Karpas-422 (cell line): Measurements from ENCODE around the gene NRP2. TPM values are rescaled to one million over a fixed set of nuclear protein-coding genes. Genes with fewer than 3 reads are reported as not detected.
A peak's percentile ranks its signal among the peaks of the same experiment; 100 is the strongest.

Source experiments
- DNase-seq: peaks from one replicate; pipeline ENCODE4 v3.0.0-alpha.2; 2015
- H2AFZ ChIP-seq: fragments of 200-600 bp; sonication (generic); 2 replicates; pipeline ENCODE4 v1.6.1; 2014; ENCODE audit warnings: antibody characterized with exemption, low read length, mixed read lengths
- H3K27ac ChIP-seq: fragments of 200-600 bp; sonication (generic); 2 replicates; pipeline ENCODE4 v1.5.1; 2014; ENCODE audit warnings: mild to moderate bottlenecking, low read length, moderate library complexity
- H3K27me3 ChIP-seq: fragments of 200-600 bp; sonication (generic); 2 replicates; pipeline ENCODE4 v1.6.1; 2014; ENCODE audit warnings: low read length, mixed read lengths
- H3K36me3 ChIP-seq: fragments of 200-600 bp; sonication (generic); 2 replicates; pipeline ENCODE4 v1.6.1; 2014; ENCODE audit warnings: low read length, mixed read lengths; ENCODE audit not compliant: insufficient read depth
- H3K4me1 ChIP-seq: fragments of 200-600 bp; sonication (generic); 2 replicates; pipeline ENCODE4 v1.6.1; 2014; ENCODE audit warnings: mild to moderate bottlenecking, low read length, mixed read lengths
- H3K4me2 ChIP-seq: fragments of 200-600 bp; sonication (generic); 2 replicates; pipeline ENCODE4 v1.6.1; 2014; ENCODE audit warnings: low read length, low read depth, mild to moderate bottlenecking; ENCODE audit not compliant: poor library complexity, severe bottlenecking
- H3K4me3 ChIP-seq: fragments of 200-600 bp; sonication (generic); 2 replicates; pipeline ENCODE4 v1.5.1; 2014; ENCODE audit warnings: mild to moderate bottlenecking, antibody characterized with exemption, low read length, mixed read lengths
- H3K79me2 ChIP-seq: fragments of 200-600 bp; sonication (generic); 2 replicates; pipeline ENCODE4 v1.6.1; 2014; ENCODE audit warnings: mild to moderate bottlenecking, low read length, mixed read lengths
- H3K9ac ChIP-seq: fragments of 200-600 bp; sonication (generic); 2 replicates; pipeline ENCODE4 v1.6.0; 2014; ENCODE audit warnings: low read length
- H3K9me2 ChIP-seq: fragments of 200-600 bp; sonication (generic), shearing (Covaris generic); replicated peaks from 2 replicates; pipeline ENCODE4 v1.6.0; 2014; ENCODE audit warnings: mild to moderate bottlenecking, low read length, moderate library complexity; ENCODE audit not compliant: insufficient read depth
- H3K9me3 ChIP-seq: fragments of 300-700, 200-600 bp; sonication (generic); 2 replicates; pipeline ENCODE4 v1.6.1; 2014; ENCODE audit warnings: low read length, mixed read lengths
- H4K20me1 ChIP-seq: fragments of 200-600 bp; sonication (generic); 2 replicates; pipeline ENCODE4 v1.6.1; 2014; ENCODE audit warnings: mild to moderate bottlenecking, antibody characterized with exemption, low read length, low read depth; ENCODE audit not compliant: insufficient read depth
- total RNA-seq: library from RNA; depleted of rRNA; stranded (reverse); fragments of >200 nt; shearing (Covaris generic); gene quantifications from 2 replicates; pipeline ENCODE4 v1.2.3, GENCODE V29; 2014; ENCODE audit warnings: low replicate concordance

NRP2 gene
- total RNA-seq, 1 experiment from 2014 or later: 4.4 TPM

- Histone ChIP-seq H4K20me1 (no peaks in the 10 kb centered on the region), H3K4me3 (no peak overlapping the region), H3K36me3 (no peaks in the 10 kb centered on the region), H3K9me3 (no peaks in the 10 kb centered on the region), H3K27ac (no peak overlapping the region), H3K79me2 (no peaks in the 10 kb centered on the region), H3K9ac (no peak overlapping the region), H3K9me2 (no peaks in the 10 kb centered on the region), H2AFZ (no peak overlapping the region), H3K4me2 (no peak overlapping the region), H3K4me1 (no peaks in the 10 kb centered on the region), H3K27me3 (no peaks in the 10 kb centered on the region)
- no peak for DNase-seq
These were observed 134.0 kb downstream of the NRP2 start for GRCh38 chr2:205816268-205816667.

GRCh38 chr2:205822579-205822978 lies 140.3 kb downstream of the NRP2 start:
- Histone ChIP-seq H3K27me3 (no peaks in the 10 kb centered on the region), H3K4me3 (no peak overlapping the region), H3K9me3 (peaks cover 4% of the 10 kb centered on the region; the same call in 1 of the 2 replicates), H3K27ac (no peak overlapping the region), H3K9me2 (no peaks in the 10 kb centered on the region), H3K4me1 (peaks cover 18% of the 10 kb centered on the region), H4K20me1 (no peaks in the 10 kb centered on the region), H3K9ac (no peak overlapping the region), H3K36me3 (no peaks in the 10 kb centered on the region), H2AFZ (no peak overlapping the region), H3K4me2 (no peak overlapping the region), H3K79me2 (no peaks in the 10 kb centered on the region)
- no peak for DNase-seq

- no peak overlapping the region for H3K4me2 ChIP-seq
- no peak overlapping the region for H3K4me3 ChIP-seq
- no peaks in the 10 kb centered on the region for H3K79me2 ChIP-seq
- no peaks in the 10 kb centered on the region for H3K27me3 ChIP-seq
- no peaks in the 10 kb centered on the region for H3K36me3 ChIP-seq
- no peak for DNase-seq
- no peaks in the 10 kb centered on the region for H3K9me2 ChIP-seq
- peaks cover 4% of the 10 kb centered on the region; the same call in 1 of the 2 replicates for H3K9me3 ChIP-seq
- no peak overlapping the region for H3K9ac ChIP-seq
- no peaks in the 10 kb centered on the region for H4K20me1 ChIP-seq
- peaks cover 42% of the 10 kb centered on the region for H3K4me1 ChIP-seq
- H2AFZ ChIP-seq: no peak overlapping the region
- H3K27ac ChIP-seq: no peak overlapping the region
These were observed 145.6 kb downstream of the NRP2 start for GRCh38 chr2:205827809-205828365.

GRCh38 chr2:205833864-205834263 lies 151.6 kb downstream of the NRP2 start:
- H3K79me2 ChIP-seq: no peaks in the 10 kb centered on the region
- no peaks in the 10 kb centered on the region for H3K9me2 ChIP-seq
- H3K36me3 ChIP-seq: no peaks in the 10 kb centered on the region
- no peak overlapping the region for H3K27ac ChIP-seq
- no peaks in the 10 kb centered on the region for H4K20me1 ChIP-seq
- no peak overlapping the region for H3K4me3 ChIP-seq
- H2AFZ ChIP-seq: no peak overlapping the region
- H3K4me1 ChIP-seq: peaks cover 54% of the 10 kb centered on the region
- no peaks in the 10 kb centered on the region for H3K27me3 ChIP-seq
- no peaks in the 10 kb centered on the region for H3K9me3 ChIP-seq
- no peak overlapping the region for H3K9ac ChIP-seq
- no peak for DNase-seq
- H3K4me2 ChIP-seq: no peak overlapping the region

GRCh38 chr2:205834796-205835195 lies 152.5 kb downstream of the NRP2 start:
- Histone ChIP-seq H3K9me2 (no peaks in the 10 kb centered on the region), H3K9me3 (no peaks in the 10 kb centered on the region), H3K4me2 (no peak overlapping the region), H4K20me1 (no peaks in the 10 kb centered on the region), H3K36me3 (no peaks in the 10 kb centered on the region), H3K27ac (no peak overlapping the region), H3K4me1 (peaks cover 45% of the 10 kb centered on the region), H3K79me2 (no peaks in the 10 kb centered on the region), H3K4me3 (no peak overlapping the region), H2AFZ (no peak overlapping the region), H3K27me3 (no peaks in the 10 kb centered on the region), H3K9ac (no peak overlapping the region)
- no peak for DNase-seq

GRCh38 chr2:205835251-205835791 lies 153.0 kb downstream of the NRP2 start:
- no peaks in the 10 kb centered on the region for H3K9me3 ChIP-seq
- no peak overlapping the region for H3K9ac ChIP-seq
- H3K4me3 ChIP-seq: no peak overlapping the region
- no peak overlapping the region for H3K27ac ChIP-seq
- H3K4me1 ChIP-seq: peaks cover 40% of the 10 kb centered on the region
- no peak for DNase-seq
- H3K79me2 ChIP-seq: no peaks in the 10 kb centered on the region
- no peaks in the 10 kb centered on the region for H3K27me3 ChIP-seq
- H3K4me2 ChIP-seq: no peak overlapping the region
- no peaks in the 10 kb centered on the region for H4K20me1 ChIP-seq
- no peaks in the 10 kb centered on the region for H3K9me2 ChIP-seq
- no peaks in the 10 kb centered on the region for H3K36me3 ChIP-seq
- H2AFZ ChIP-seq: no peak overlapping the region

- H3K27me3 ChIP-seq: no peaks in the 10 kb centered on the region
- no peaks in the 10 kb centered on the region for H3K9me2 ChIP-seq
- H3K4me2 ChIP-seq: peak overlapping the region; percentile 47
- H3K79me2 ChIP-seq: no peaks in the 10 kb centered on the region
- no peaks in the 10 kb centered on the region for H3K36me3 ChIP-seq
- H3K4me1 ChIP-seq: peaks cover 34% of the 10 kb centered on the region
- no peak overlapping the region for H3K4me3 ChIP-seq
- no peak for DNase-seq
- no peaks in the 10 kb centered on the region for H4K20me1 ChIP-seq
- H3K27ac ChIP-seq: peak overlapping the region; percentile 61
- H3K9me3 ChIP-seq: no peaks in the 10 kb centered on the region
- no peak overlapping the region; the same call in 1 of the 2 replicates for H3K9ac ChIP-seq
- no peak overlapping the region for H2AFZ ChIP-seq
These were observed 153.6 kb downstream of the NRP2 start for GRCh38 chr2:205835923-205836322.

GRCh38 chr2:205836477-205837221 lies 154.3 kb downstream of the NRP2 start:
- no peak overlapping the region; the same call in 1 of the 2 replicates for H3K9ac ChIP-seq
- H3K4me2 ChIP-seq: peak overlapping the region; percentile 47
- no peaks in the 10 kb centered on the region for H4K20me1 ChIP-seq
- H3K4me1 ChIP-seq: peaks cover 37% of the 10 kb centered on the region
- no peaks in the 10 kb centered on the region for H3K79me2 ChIP-seq
- H2AFZ ChIP-seq: no peak overlapping the region
- no peaks in the 10 kb centered on the region for H3K36me3 ChIP-seq
- H3K9me2 ChIP-seq: no peaks in the 10 kb centered on the region
- no peaks in the 10 kb centered on the region for H3K9me3 ChIP-seq
- DNase-seq: peak; percentile 68
- peak overlapping the region; percentile 61 for H3K27ac ChIP-seq
- H3K4me3 ChIP-seq: no peak overlapping the region
- no peaks in the 10 kb centered on the region for H3K27me3 ChIP-seq
